Psoas muscle (tissue), 8 donors: Measurements from ENCODE around the gene ERBB2. TPM values are rescaled to one million over a fixed set of nuclear protein-coding genes. Genes with fewer than 3 reads are reported as not detected.
A peak's percentile ranks its signal among the peaks of the same experiment; 100 is the strongest.
"Not testable (repeated sequence)": the region's sequence is repeated elsewhere in the genome, so short reads cannot be mapped to it uniquely, and the experiment has no call there.

Experiments
- ATAC-seq, 4 donors: fragments of 200-7000 bp; cut with Tn5 transposase; one replicate each; pipeline ENCODE4 v1.9.1; 2020; ENCODE audit warnings: moderate library complexity in 3 of 4, mild to moderate bottlenecking in 2 of 4
- DNase-seq, 2 donors: peaks; one replicate each; pipeline ENCODE4 v3.0.0-alpha.2; 2020
- H3K27ac ChIP-seq: fragments of 200-600 bp; one replicate; pipeline ENCODE4 v1.8.0; 2022
- H3K27me3 ChIP-seq, 3 donors: fragments of 200-600 bp in 1 of 3; one replicate each; pipeline versions ENCODE4 v1.6.1 to v1.8.0; 2013 to 2022; ENCODE audit warnings: low read length in 2 of 3, mild to moderate bottlenecking in 2 of 3, moderate library complexity in 1 of 3; ENCODE audit not compliant: insufficient read depth in 3 of 3
- H3K36me3 ChIP-seq, 2 donors: fragments of 200-600 bp in 1 of 2; one replicate each; pipeline versions ENCODE4 v1.6.1 to v1.8.0; 2013 to 2022; ENCODE audit warnings: low read depth in 1 of 2, mild to moderate bottlenecking in 1 of 2, moderate library complexity in 1 of 2; ENCODE audit not compliant: insufficient read depth in 1 of 2
- H3K4me1 ChIP-seq: fragments of 200-600 bp; one replicate; pipeline ENCODE4 v1.8.0; 2022
- H3K4me3 ChIP-seq: fragments of 200-600 bp; one replicate; pipeline ENCODE4 v1.8.0; 2022; ENCODE audit warnings: mild to moderate bottlenecking
- H3K9me3 ChIP-seq: fragments of 200-600 bp; one replicate; pipeline ENCODE4 v1.8.0; 2022
- WGBS, 3 donors: extraction: QIAGEN DNeasy Blood & Tissue Kit; methylation state at CpG; one replicate each; pipeline versions ENCODE4 v1.1.6 to v1.1.7; 2013; 5-methylcytosine and 5-hydroxymethylcytosine counted together
- intact Hi-C, 2 donors: fragments of 100-400 bp; cut with DNase I; formaldehyde crosslinking; loops; one replicate each; pipeline versions ENCODE4 v1.11.0 to v1.14.2; 2022
- polyA plus RNA-seq, 3 donors: library from polyadenylated mRNA; stranded (reverse); fragments of 200-250 nt; gene quantifications; one replicate each; pipeline ENCODE4 v1.2.3, GENCODE V29; 2013
- total RNA-seq, 4 donors: library from RNA; stranded (reverse); fragmentation: NEBNext Ultra II Directional in 2 of 4; extraction: Animal tissue kit (Norgen Biotek cat#: 25700) in 2 of 4; gene quantifications; one replicate each; pipeline versions ENCODE4 v1.2.1 to v1.2.4, GENCODE V29; 2021 to 2023
- TF ChIP-seq, protein P1 (sequence below): fragments of 200-600 bp; IDR thresholded peaks from one replicate; pipeline ENCODE4 v1.8.0; 2022; ENCODE audit warnings: antibody characterized with exemption
- donor health status: healthy with polysubstance abuse.
- donor health status: DM: no; HTN: no; CAD: no; lungs with moderate emphysema.
- donor health status: Bipolar disorder and iron deficiency.
- donor health status: healthy.
- donor health status: DM: yes; HTN: yes; CAD: no.
- donor health status: DM: no; HTN: no; CAD: no.
- donor health status: DM: no; HTN: no; CAD: no.
- donor health status: DM: yes; HTN: yes; CAD: no.

The ERBB2 gene
- total and polyA plus RNA-seq, 7 donors, result 4.0 to 24.9 (median 20.4) TPM

DNA sequence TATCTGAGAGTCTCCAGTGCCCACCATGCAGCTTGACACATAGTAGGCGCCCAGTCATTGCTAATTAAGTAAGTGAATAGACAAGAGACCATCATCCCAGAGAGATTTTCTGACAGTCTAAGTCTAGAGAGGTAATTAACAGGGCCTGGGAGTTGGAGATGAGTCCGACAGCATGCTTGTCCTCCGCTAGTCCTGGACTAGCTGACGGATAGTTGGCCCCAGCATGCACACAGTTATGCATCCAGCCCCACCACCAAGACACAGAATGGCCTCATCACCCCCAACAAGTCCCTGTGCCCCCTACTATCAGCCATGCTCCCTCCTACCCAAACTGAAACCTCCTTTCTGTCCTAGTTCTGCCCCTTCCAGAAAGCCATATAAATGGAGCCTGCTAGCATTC, 47.9 kb downstream of the ERBB2 start:
- Histone ChIP-seq H3K4me3 (no peak overlapping the region), H3K9me3 (no peaks in the 10 kb centered on the region), H3K27ac (no peak overlapping the region), H3K27me3 (peaks cover 0 to 7% (median 0%) of the 10 kb centered on the region in 3 donors), H3K4me1 (no peaks in the 10 kb centered on the region), H3K36me3 (no peaks in the 10 kb centered on the region)
- ATAC-seq (no peak), DNase-seq (no peak)
- intact Hi-C loops, result no loop called here
- WGBS, 3 donors, result 91 to 96% (median 95%) methylated on average over 4 of the region's 4 CpGs
- TF ChIP-seq, protein P1, sequence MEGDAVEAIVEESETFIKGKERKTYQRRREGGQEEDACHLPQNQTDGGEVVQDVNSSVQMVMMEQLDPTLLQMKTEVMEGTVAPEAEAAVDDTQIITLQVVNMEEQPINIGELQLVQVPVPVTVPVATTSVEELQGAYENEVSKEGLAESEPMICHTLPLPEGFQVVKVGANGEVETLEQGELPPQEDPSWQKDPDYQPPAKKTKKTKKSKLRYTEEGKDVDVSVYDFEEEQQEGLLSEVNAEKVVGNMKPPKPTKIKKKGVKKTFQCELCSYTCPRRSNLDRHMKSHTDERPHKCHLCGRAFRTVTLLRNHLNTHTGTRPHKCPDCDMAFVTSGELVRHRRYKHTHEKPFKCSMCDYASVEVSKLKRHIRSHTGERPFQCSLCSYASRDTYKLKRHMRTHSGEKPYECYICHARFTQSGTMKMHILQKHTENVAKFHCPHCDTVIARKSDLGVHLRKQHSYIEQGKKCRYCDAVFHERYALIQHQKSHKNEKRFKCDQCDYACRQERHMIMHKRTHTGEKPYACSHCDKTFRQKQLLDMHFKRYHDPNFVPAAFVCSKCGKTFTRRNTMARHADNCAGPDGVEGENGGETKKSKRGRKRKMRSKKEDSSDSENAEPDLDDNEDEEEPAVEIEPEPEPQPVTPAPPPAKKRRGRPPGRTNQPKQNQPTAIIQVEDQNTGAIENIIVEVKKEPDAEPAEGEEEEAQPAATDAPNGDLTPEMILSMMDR, result no peak

- WGBS, 3 donors, result 89 to 94% (median 90%) methylated on average over 8 of the region's 8 CpGs
- H3K27me3 ChIP-seq, H3K36me3 ChIP-seq, H3K4me3 ChIP-seq, DNase-seq, intact Hi-C loops, ATAC-seq, H3K9me3 ChIP-seq, H3K27ac ChIP-seq, H3K4me1 ChIP-seq: not testable (repeated sequence)
Observed at GRCh38 chr17:39748444-39749034, 48.7 kb downstream of the ERBB2 start.

DNA sequence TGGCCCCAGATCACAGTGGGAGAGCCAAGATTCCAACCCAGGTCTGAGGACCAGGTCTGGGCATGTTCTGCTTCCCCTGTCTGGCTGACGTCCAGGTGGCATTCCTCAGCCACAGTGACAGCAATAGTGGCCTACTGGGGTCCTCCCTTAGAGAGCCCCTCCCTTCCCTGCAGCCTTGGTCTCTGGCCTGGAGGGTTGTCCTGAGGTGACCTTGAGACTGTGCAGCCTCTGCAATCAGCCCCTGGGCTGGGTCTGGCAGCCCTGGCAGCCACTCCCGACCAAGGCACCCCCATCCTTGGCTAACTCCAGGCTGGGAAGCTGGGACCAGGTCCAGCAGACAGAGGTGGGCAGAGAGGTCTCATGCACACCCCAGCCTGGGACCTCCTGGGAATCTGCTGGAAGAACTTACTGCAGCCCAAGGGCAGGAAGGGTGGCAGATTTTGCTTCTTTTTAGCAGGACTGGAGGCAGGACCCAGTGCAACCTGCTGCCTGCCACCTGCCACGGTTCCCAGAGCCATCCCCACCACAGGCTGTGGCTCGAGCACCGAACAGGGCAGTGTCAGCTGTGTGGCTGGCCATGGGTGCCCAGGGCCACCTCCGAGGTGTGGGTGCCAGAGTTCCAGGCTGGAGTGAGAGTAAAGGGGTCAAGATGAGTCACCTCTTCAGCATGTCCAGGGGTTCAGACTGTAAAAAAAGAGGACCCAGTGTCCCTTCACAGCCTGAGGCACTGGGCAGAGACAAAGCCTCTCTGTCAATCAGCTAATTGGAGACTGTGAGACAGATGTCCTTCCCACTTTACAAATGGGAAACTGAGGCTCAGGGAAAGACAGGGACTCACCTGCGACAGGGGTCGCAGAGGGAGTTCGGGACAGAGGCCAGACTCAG, 50.5 kb downstream of the ERBB2 start:
- Histone ChIP-seq H3K36me3 (no peaks in the 10 kb centered on the region), H3K27ac (no peak overlapping the region), H3K4me3 (no peak overlapping the region), H3K4me1 (no peaks in the 10 kb centered on the region), H3K27me3 (no peaks in the 10 kb centered on the region), H3K9me3 (no peaks in the 10 kb centered on the region)
- TF ChIP-seq, protein P1, result no peak
- DNase-seq (peak in 1 of 2 donors; percentile 41), ATAC-seq (no peak)
- 39 to 57% (median 55%) methylated on average over 9 of the region's 9 CpGs for WGBS, 3 donors
- intact Hi-C loops, result loop anchor here (2.0 to 5.0 kb wide), 4 partner anchors 20 to 203 kb away; partner anchors contain the start of gene MIEN1 (in 1 of the 2)

DNA sequence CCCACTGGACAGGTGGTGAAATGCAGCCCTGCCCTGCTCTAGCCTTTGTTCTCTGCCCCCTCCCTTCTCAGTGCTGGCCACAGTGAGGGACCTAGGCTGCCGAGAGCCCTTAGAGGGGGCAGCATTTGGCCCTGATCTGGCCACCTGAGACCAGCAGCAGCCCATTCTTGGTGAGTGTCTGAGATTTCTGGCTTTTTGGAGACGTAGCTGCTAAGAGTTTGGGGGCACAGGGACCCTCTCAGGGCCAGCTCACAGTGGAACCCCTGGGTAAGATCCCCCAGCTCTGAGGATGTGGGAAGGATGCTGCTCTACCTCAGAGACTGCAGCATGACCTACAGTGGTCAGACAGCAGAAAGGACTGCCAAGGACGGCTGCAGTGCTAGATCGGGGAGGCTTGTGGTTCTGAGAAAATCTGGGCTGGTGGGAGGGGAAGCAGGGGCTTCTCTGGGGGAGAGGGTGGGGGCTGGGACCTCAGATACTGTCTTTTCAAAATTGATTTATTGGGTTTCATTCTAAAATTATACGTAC, 51.2 kb downstream of the ERBB2 start:
- TF ChIP-seq, protein P1, result no peak
- Histone ChIP-seq H3K4me1 (no peaks in the 10 kb centered on the region), H3K9me3 (no peaks in the 10 kb centered on the region), H3K27ac (no peak overlapping the region), H3K36me3 (no peaks in the 10 kb centered on the region), H3K27me3 (no peaks in the 10 kb centered on the region), H3K4me3 (no peak overlapping the region)
- intact Hi-C loops, result loop anchor here (2.0 to 5.0 kb wide), 4 partner anchors 20 to 204 kb away; partner anchors contain the start of gene MIEN1 (in 1 of the 2)
- no peak for ATAC-seq
- DNase-seq, result peak in 1 of 2 donors; percentile 20
- 61 to 71% (median 63%) methylated on average over 5 of the region's 5 CpGs for WGBS, 3 donors

- ATAC-seq (no peak), DNase-seq (peak in 1 of 2 donors; percentile 52)
- 37 to 65% (median 44%) methylated on average over 10 of the region's 10 CpGs for WGBS, 3 donors
- intact Hi-C loops, result loop anchor here (2.0 to 5.0 kb wide), 4 partner anchors 21 to 204 kb away; partner anchors contain the start of gene MIEN1 (in 1 of the 2)
- TF ChIP-seq, protein P1, result no peak
- Histone ChIP-seq H3K36me3 (no peaks in the 10 kb centered on the region), H3K27me3 (no peaks in the 10 kb centered on the region), H3K4me1 (no peaks in the 10 kb centered on the region), H3K27ac (no peak overlapping the region), H3K4me3 (no peak overlapping the region), H3K9me3 (no peaks in the 10 kb centered on the region)
Observed at GRCh38 chr17:39751637-39752036, 51.8 kb downstream of the ERBB2 start.
